D721Med (cell line): ENCODE results near the gene HOGA1.

Experiments
- DNase-seq: peaks from one replicate; pipeline ENCODE4 v3.0.0; 2011; ENCODE audit warnings: low spot score; ENCODE audit not compliant: insufficient read length
- FAIRE-seq: peaks from 2 replicates; lab custom pipeline; 2011; peaks lifted over from hg19 to GRCh38; lab: Jason Lieb, UNC
- TF ChIP-seq, protein P1 (sequence below): IDR thresholded peaks from 2 replicates; pipeline ENCODE4 v1.5.1; 2012; ENCODE audit warnings: mild to moderate bottlenecking, control low read depth; ENCODE audit not compliant: insufficient read depth; ENCODE audit errors: missing control alignments

HOGA1 gene

DNA sequence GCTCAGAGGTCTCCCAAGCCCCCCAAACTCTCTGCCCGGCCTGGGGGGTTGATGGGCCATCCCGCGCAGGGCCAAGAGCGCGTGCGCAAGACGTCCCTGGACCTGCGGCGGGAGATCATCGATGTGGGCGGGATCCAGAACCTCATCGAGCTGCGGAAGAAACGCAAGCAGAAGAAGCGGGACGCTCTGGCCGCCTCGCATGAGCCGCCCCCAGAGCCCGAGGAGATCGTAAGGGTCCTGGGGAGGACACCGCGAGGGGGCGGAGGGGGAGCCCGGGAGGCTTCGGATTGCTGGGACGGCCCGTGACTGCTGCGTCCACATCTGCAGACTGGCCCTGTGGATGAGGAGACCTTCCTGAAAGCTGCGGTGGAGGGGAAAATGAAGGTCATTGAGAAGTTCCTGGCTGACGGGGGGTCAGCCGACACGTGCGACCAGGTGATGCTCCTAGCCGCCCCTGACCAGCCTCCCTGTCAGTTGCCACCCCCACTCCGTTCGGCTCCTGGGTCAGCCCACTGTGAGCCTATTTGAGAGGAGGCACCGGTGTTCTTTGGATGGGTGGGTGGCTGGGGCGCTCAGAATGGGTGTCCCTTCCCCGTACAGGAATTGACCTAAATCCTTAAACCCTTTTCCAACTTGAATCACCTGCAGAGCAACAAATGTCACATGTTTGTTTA lies 5.9 kb upstream of the HOGA1 start:
- no peak for DNase-seq
- TF ChIP-seq, protein P1, sequence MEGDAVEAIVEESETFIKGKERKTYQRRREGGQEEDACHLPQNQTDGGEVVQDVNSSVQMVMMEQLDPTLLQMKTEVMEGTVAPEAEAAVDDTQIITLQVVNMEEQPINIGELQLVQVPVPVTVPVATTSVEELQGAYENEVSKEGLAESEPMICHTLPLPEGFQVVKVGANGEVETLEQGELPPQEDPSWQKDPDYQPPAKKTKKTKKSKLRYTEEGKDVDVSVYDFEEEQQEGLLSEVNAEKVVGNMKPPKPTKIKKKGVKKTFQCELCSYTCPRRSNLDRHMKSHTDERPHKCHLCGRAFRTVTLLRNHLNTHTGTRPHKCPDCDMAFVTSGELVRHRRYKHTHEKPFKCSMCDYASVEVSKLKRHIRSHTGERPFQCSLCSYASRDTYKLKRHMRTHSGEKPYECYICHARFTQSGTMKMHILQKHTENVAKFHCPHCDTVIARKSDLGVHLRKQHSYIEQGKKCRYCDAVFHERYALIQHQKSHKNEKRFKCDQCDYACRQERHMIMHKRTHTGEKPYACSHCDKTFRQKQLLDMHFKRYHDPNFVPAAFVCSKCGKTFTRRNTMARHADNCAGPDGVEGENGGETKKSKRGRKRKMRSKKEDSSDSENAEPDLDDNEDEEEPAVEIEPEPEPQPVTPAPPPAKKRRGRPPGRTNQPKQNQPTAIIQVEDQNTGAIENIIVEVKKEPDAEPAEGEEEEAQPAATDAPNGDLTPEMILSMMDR = no peak
- no peak for FAIRE-seq

DNA sequence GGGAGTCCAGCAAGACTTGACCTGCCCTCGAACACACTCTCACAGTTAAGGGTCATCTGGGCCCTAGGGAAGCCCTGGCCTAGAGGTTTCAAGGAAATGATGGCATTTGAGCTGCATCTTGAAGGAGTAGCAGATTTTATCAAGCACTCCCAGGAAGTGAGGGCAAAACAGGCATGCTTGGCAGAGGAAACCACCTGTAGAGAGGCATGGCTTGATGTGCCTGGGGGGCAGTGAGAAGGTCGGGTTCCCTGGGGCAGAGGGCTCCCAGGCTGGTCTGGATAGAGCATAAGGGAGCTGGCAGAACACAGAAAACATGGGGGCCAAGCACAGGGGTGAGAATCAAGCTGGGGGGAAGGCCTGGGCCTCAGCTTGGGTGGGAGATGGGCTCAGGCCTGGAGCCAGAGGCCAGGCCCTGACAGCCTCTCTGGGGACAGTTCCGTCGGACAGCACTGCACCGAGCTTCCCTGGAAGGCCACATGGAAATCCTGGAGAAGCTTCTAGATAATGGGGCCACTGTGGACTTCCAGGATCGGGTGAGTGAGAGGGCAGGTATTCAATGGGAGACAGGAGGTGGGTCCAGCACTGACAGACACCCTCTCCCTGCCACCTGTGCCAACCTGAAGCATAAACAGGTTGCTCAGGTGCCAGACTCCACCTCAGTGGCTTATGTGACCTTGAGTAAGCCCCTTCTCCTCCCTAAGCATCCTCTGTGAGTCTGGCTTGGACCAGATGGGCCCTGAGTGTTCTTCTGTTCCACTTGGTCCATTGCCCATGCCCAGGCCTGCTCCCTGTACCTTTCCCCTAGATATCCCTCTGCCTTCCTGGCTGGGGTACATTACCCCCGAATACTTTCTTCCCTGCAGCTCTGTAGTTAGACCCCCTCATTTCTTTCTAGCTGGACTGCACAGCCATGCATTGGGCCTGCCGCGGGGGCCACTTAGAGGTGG lies 3.5 kb upstream of the HOGA1 start:
- FAIRE-seq (no peak), DNase-seq (no peak)
- TF ChIP-seq, protein P1 = no peak

DNA sequence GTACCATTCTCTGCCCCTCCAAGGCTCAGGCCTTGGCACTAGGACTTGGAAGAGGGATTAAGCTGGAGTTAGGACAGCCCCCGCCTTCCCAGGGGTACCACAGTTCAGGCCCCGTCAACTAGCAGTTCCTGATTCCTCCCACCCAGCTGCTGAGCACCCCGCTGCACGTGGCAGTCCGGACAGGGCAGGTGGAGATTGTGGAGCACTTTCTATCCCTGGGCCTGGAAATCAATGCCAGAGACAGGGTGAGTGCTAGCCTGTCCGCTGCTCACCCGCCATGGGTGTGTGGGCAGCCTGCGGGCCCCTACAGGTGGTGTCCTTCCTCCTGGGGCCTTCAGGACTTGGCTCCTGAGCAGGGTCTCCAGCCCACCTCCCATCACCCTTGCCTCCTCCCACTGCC lies 2.0 kb upstream of the HOGA1 start:
- FAIRE-seq = no peak
- DNase-seq = no peak
- TF ChIP-seq, protein P1 = no peak

DNA sequence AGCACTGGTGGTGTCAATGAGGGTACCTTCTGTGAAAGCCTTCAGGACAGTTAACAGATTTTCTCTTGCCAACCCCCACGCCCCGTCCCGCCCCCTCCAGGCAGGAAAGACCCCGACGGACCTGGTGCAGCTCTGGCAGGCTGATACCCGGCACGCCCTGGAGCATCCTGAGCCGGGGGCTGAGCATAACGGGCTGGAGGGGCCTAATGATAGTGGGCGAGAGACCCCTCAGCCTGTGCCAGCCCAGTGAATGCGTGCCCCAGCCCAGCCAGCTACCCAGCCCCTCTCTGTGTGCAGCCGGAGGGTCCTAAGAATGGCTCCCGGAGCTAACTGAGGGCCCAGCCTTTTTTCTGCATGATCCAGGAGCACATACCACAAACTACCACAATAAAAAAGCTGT lies 713 bp upstream of the HOGA1 start:
- DNase-seq = no peak
- FAIRE-seq = no peak
- TF ChIP-seq, protein P1 = no peak

DNA sequence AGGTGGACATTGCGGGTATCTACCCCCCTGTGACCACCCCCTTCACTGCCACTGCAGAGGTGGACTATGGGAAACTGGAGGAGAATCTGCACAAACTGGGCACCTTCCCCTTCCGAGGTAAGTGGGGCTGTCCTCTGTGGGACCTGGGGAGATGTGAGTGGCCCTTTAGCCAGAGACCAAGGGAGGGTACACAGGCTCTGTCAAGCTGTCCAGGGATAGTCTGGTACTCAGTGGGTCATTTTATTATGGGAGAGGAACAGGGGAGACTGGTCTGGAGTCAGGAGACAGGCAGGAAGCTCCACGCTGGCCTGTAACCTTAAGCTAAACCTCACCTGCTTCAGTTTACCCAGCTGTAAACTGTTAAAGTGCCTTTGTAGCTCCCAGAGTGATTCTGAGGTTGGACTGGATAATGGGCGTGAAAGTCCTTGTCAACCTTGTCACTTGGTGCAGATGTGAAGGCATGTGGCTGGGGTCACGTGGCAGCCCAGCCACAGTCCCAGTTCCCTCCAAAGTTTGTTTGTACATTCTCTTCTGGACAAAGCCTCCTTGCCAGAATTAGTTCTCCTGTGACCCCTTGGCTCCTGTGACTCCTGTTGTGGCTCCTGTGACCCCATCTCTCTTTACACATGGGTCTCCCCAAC lies 729 bp downstream of the HOGA1 start:
- FAIRE-seq (no peak), DNase-seq (no peak)
- TF ChIP-seq, protein P1 = no peak

DNA sequence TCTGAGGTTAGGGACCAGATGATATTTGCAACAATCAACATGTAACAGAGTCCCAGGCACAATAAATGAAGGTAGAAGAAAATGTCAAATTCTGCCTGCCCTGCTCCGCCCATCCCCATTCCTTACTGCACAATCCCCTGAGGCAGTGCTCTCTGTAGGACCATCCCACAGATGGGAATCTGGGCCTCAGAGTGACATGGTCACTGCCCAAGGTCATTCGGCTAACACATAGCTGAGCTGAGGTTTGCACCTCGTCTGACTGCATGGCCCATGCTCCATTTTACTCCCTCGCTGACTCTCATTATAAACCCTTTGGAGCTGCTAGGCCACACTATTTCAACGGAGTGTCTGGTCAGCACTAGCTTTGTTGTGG lies 1.2 kb downstream of the HOGA1 start:
- DNase-seq (no peak), FAIRE-seq (no peak)
- TF ChIP-seq, protein P1 = no peak
